H1 (cell line): ENCODE results near the gene RASAL1.

ENCODE experiments used
- BCL11A ChIP-seq, 2 experiments: IDR thresholded peaks; one replicate each; pipeline ENCODE4 v1.6.1; 2011; ENCODE audit warnings: low read depth in 2 of 2, low read length in 2 of 2, mild to moderate bottlenecking in 2 of 2
- BRCA1 ChIP-seq: IDR thresholded peaks from 2 replicates; pipeline ENCODE4 v1.6.1; 2012; ENCODE audit warnings: low read depth, low read length, improper control_type of control experiment
- CREB1 ChIP-seq: IDR thresholded peaks from 2 replicates; pipeline ENCODE4 v1.6.1; 2012; ENCODE audit warnings: inconsistent platforms
- CTCF ChIP-seq, 3 experiments: IDR thresholded peaks; 1 replicate in 2 of 3; 2 replicates in 1 of 3; pipeline versions ENCODE4 v1.5.1 to v1.6.1; 2011; ENCODE audit warnings: low read length in 3 of 3, mild to moderate bottlenecking in 3 of 3, inconsistent platforms in 2 of 3, low read depth in 1 of 3, moderate library complexity in 1 of 3; ENCODE audit not compliant: insufficient read depth in 1 of 3; ENCODE audit errors: control extremely low read depth in 1 of 3
- EZH2 ChIP-seq: fragments of 200-600 bp; sonication (generic); IDR thresholded peaks from 2 replicates; pipeline ENCODE4 v1.7.1; 2012; ENCODE audit warnings: low read depth, mild to moderate bottlenecking, moderate library complexity, low read length, inconsistent platforms; ENCODE audit not compliant: severe bottlenecking
- JUND ChIP-seq: IDR thresholded peaks from 2 replicates; pipeline ENCODE4 v1.6.1; 2011; ENCODE audit warnings: mild to moderate bottlenecking, improper control_type of control experiment, low read length
- MAFK ChIP-seq: IDR thresholded peaks from 2 replicates; pipeline ENCODE4 v1.6.1; 2012; ENCODE audit warnings: low read depth, mild to moderate bottlenecking, improper control_type of control experiment, low read length
- PHF8 ChIP-seq: fragments of 200-600 bp; sonication (generic); conservative IDR thresholded peaks from 2 replicates; pipeline ENCODE4 v1.7.1; 2012; ENCODE audit warnings: low read depth, mild to moderate bottlenecking, inconsistent platforms, low read length, moderate library complexity
- POLR2A ChIP-seq, 2 experiments: IDR thresholded peaks; 1 replicate in 1 of 2; 2 replicates in 1 of 2; pipeline ENCODE4 v1.6.1; 2011; ENCODE audit warnings: low read depth in 2 of 2, low read length in 2 of 2, mild to moderate bottlenecking in 2 of 2; ENCODE audit errors: control extremely low read depth in 1 of 2
- POLR2AphosphoS5 ChIP-seq: IDR thresholded peaks from 2 replicates; pipeline ENCODE4 v1.6.1; 2011; ENCODE audit warnings: low read depth, low read length
- POU5F1 ChIP-seq: IDR thresholded peaks from 2 replicates; pipeline ENCODE4 v1.6.1; 2011; ENCODE audit warnings: low read depth, mild to moderate bottlenecking, low read length, moderate library complexity
- SP1 ChIP-seq: IDR thresholded peaks from 2 replicates; pipeline ENCODE4 v1.6.1; 2011; ENCODE audit warnings: low read depth, low read length

- no peak for TF ChIP-seq CTCF (IDR thresholded peaks at IDR 0.05; ENCODE audit: control extremely low read depth in 1 of 3, insufficient read depth in 1 of 3, low read depth in 1 of 3, low read length in 3 of 3)
- no peak for TF ChIP-seq BRCA1
- no peak for TF ChIP-seq BCL11A (IDR thresholded peaks at IDR 0.05; ENCODE audit: low read depth in 2 of 2, low read length in 2 of 2)
- TF ChIP-seq POLR2A (IDR thresholded peaks at IDR 0.05; ENCODE audit: control extremely low read depth in 1 of 2, low read depth in 2 of 2, low read length in 2 of 2): no peak
- no peak for TF ChIP-seq POU5F1
- no peak for TF ChIP-seq EZH2
- no peak for TF ChIP-seq POLR2AphosphoS5
- no peak for TF ChIP-seq MAFK
- TF ChIP-seq SP1: no peak
- no peak for TF ChIP-seq PHF8
- TF ChIP-seq JUND: no peak
- TF ChIP-seq CREB1: no peak
Measured at GRCh38 chr12:113170457-113170856, 34.9 kb upstream of the RASAL1 start.
